Activated naive CD4-positive, alpha-beta T cell treated with anti-CD3 and anti-CD28 coated beads for 36 hours (primary cell): ENCODE data around the gene CWC27. TPM values are rescaled to one million over a fixed set of nuclear protein-coding genes. Genes with fewer than 3 reads are reported as not detected.

Source experiments
- total RNA-seq, 2 experiments: library from RNA; stranded (reverse); gene quantifications; one replicate each; pipeline ENCODE4 v1.2.3, GENCODE V29; 2021

CWC27 gene
- total RNA-seq, 2 experiments from 2014 or later = 35.8 to 39.8 TPM

Other genes with a start within 250 kb of the CWC27 start
- gene SHISAL2B, start 78.4 kb upstream of the CWC27 start, total RNA-seq = not detected
- gene SREK1IP1, start 239 bp upstream of the CWC27 start, total RNA-seq = 10 to 100 TPM; 16.7 to 17.6 TPM